BE2C (cell line): Measurements from ENCODE around the gene OGDHL.
"Not testable (repeated sequence)": the region's sequence is repeated elsewhere in the genome, so short reads cannot be mapped to it uniquely, and the experiment has no call there.

ENCODE experiments used
- DNase-seq: peaks from one replicate; pipeline ENCODE4 v3.0.0-alpha.2; 2020
- H3K27me3 ChIP-seq: fragments of 250-450 bp; sonication (Bioruptor Pico); 2 replicates; pipeline ENCODE4 v1.5.1; 2020; ENCODE audit warnings: mild to moderate bottlenecking
- H3K36me3 ChIP-seq: fragments of 250-450 bp; sonication (Bioruptor Pico); 2 replicates; pipeline ENCODE4 v1.5.1; 2020; ENCODE audit warnings: mild to moderate bottlenecking
- H3K4me1 ChIP-seq: fragments of 250-450 bp; sonication (Bioruptor Pico); 2 replicates; pipeline ENCODE4 v1.5.1; 2020
- H3K4me3 ChIP-seq: 2 replicates; pipeline ENCODE4 v1.5.1; 2011; ENCODE audit warnings: low read depth, low read length
- H3K9me3 ChIP-seq: fragments of 250-450 bp; sonication (Bioruptor Pico); 2 replicates; pipeline ENCODE4 v1.5.1; 2020
- CTCF ChIP-seq: IDR thresholded peaks from 2 replicates; pipeline ENCODE4 v1.5.1; 2012; ENCODE audit warnings: mild to moderate bottlenecking, low read depth, low read length

OGDHL gene

GRCh38 chr10:49781247-49781646 lies 19.1 kb upstream of the OGDHL start:
- Histone ChIP-seq H3K4me1 (peaks cover 10% of the 10 kb centered on the region), H3K27me3 (no peaks in the 10 kb centered on the region), H3K4me3 (no peak overlapping the region), H3K36me3 (no peaks in the 10 kb centered on the region), H3K9me3 (no peaks in the 10 kb centered on the region; the same call in none of the 2 replicates)
- no peak for TF ChIP-seq CTCF
- DNase-seq = no peak

- DNase-seq = no peak
- Histone ChIP-seq H3K36me3 (no peaks in the 10 kb centered on the region), H3K9me3 (no peaks in the 10 kb centered on the region; the same call in none of the 2 replicates), H3K4me3 (no peak overlapping the region), H3K4me1 (peaks cover 7% of the 10 kb centered on the region), H3K27me3 (no peaks in the 10 kb centered on the region)
- no peak for TF ChIP-seq CTCF
Observed at GRCh38 chr10:49778197-49778596, 16.1 kb upstream of the OGDHL start.

GRCh38 chr10:49776851-49777250 lies 14.7 kb upstream of the OGDHL start:
- no peak for DNase-seq
- Histone ChIP-seq H3K4me3 (no peak overlapping the region), H3K9me3 (no peaks in the 10 kb centered on the region; the same call in none of the 2 replicates), H3K36me3 (no peaks in the 10 kb centered on the region), H3K4me1 (peaks cover 3% of the 10 kb centered on the region; the same call in 1 of the 2 replicates), H3K27me3 (no peaks in the 10 kb centered on the region)
- no peak for TF ChIP-seq CTCF

GRCh38 chr10:49775014-49775413 lies 12.9 kb upstream of the OGDHL start:
- no peaks in the 10 kb centered on the region for H3K36me3 ChIP-seq
- DNase-seq = no peak
- no peaks in the 10 kb centered on the region; the same call in 1 of the 2 replicates for H3K9me3 ChIP-seq
- TF ChIP-seq CTCF = no peak
- peaks cover 3% of the 10 kb centered on the region; the same call in 1 of the 2 replicates for H3K4me1 ChIP-seq
- no peaks in the 10 kb centered on the region for H3K27me3 ChIP-seq
- no peak overlapping the region for H3K4me3 ChIP-seq

GRCh38 chr10:49772944-49773343 lies 10.8 kb upstream of the OGDHL start:
- not testable (repeated sequence) for H3K36me3 ChIP-seq, H3K27me3 ChIP-seq, H3K4me3 ChIP-seq, H3K9me3 ChIP-seq, H3K4me1 ChIP-seq, DNase-seq

GRCh38 chr10:49771046-49771445 lies 8.9 kb upstream of the OGDHL start:
- not testable (repeated sequence) for H3K9me3 ChIP-seq, H3K4me3 ChIP-seq, H3K27me3 ChIP-seq, H3K36me3 ChIP-seq, H3K4me1 ChIP-seq, DNase-seq

- H3K36me3 ChIP-seq = no peaks in the 10 kb centered on the region
Observed at GRCh38 chr10:49769692-49770091, 7.6 kb upstream of the OGDHL start.

More at GRCh38 chr10:49769692-49770091, 7.6 kb upstream of the OGDHL start:
- Histone ChIP-seq H3K4me3 (no peak overlapping the region), H3K4me1 (no peaks in the 10 kb centered on the region), H3K27me3 (no peaks in the 10 kb centered on the region), H3K9me3 (no peaks in the 10 kb centered on the region)
- no peak for TF ChIP-seq CTCF
- no peak for DNase-seq
